H1 (cell line): ENCODE results near the gene DYNLL1. TPM values are rescaled to one million over a fixed set of nuclear protein-coding genes. Genes with fewer than 3 reads are reported as not detected.

Source experiments
- CTCF ChIA-PET: fragments of 300-600 bp; sonication (Branson Sonifier 250); formaldehyde crosslinking; loops from one replicate; lab custom pipeline; 2021; ENCODE audit not compliant: partially characterized antibody; lab: Charles Lee
- POLR2A ChIA-PET: fragments of 300-600 bp; sonication (Branson Sonifier 250); formaldehyde crosslinking; loops from one replicate; lab custom pipeline; 2021; ENCODE audit warnings: inconsistent platforms; ENCODE audit not compliant: partially characterized antibody; lab: Charles Lee
- DNase-seq, 2 experiments: peaks; one replicate each; pipeline versions ENCODE4 v3.0.0 to v3.0.0-alpha.2; 2010 to 2022; ENCODE audit warnings: low spot score in 2 of 2, low read depth in 1 of 2, mixed read lengths in 1 of 2
- FAIRE-seq: peaks from 2 replicates; lab custom pipeline; 2011; peaks lifted over from hg19 to GRCh38; lab: Jason Lieb, UNC
- H2AFZ ChIP-seq: 2 replicates; pipeline ENCODE4 v1.8.1; 2012; ENCODE audit warnings: low read length, inconsistent platforms
- H2AK5ac ChIP-seq: 2 replicates; pipeline ENCODE4 v1.6.1; 2013; ENCODE audit warnings: low read depth, low read length
- H2BK120ac ChIP-seq: replicated peaks from 2 replicates; pipeline ENCODE3; 2013; ENCODE audit warnings: low read depth, low read length, inconsistent platforms
- H2BK12ac ChIP-seq: 2 replicates; pipeline ENCODE4 v1.6.1; 2013; ENCODE audit warnings: low read depth, low read length
- H2BK15ac ChIP-seq: 2 replicates; pipeline ENCODE4 v1.6.1; 2013; ENCODE audit warnings: low read length
- H2BK20ac ChIP-seq: 2 replicates; pipeline ENCODE4 v1.6.1; 2013; ENCODE audit warnings: low read length
- H2BK5ac ChIP-seq: 2 replicates; pipeline ENCODE4 v1.6.1; 2013; ENCODE audit warnings: low read depth, low read length
- H3K14ac ChIP-seq: 2 replicates; pipeline ENCODE4 v1.6.1; 2013; ENCODE audit warnings: inconsistent platforms; ENCODE audit not compliant: insufficient read length
- H3K18ac ChIP-seq: 2 replicates; pipeline ENCODE4 v1.6.1; 2013; ENCODE audit warnings: low read length; ENCODE audit errors: extremely low read depth
- H3K23ac ChIP-seq: 2 replicates; pipeline ENCODE4 v1.6.1; 2013; ENCODE audit warnings: inconsistent platforms; ENCODE audit not compliant: insufficient read length
- H3K23me2 ChIP-seq: 2 replicates; pipeline ENCODE4 v1.6.1; 2013; ENCODE audit warnings: low read depth, low read length
- H3K27ac ChIP-seq: 2 replicates; pipeline ENCODE4 v1.6.1; 2011; ENCODE audit warnings: low read depth, low read length, inconsistent platforms
- H3K27me3 ChIP-seq, 4 experiments: replicated peaks in 1 of 4; 1 replicate in 1 of 4; 2 replicates in 3 of 4; pipeline versions ENCODE4 v1.6.1 to v1.8.1; 2011 to 2013; ENCODE audit warnings: low read length in 3 of 4, mild to moderate bottlenecking in 3 of 4, inconsistent platforms in 2 of 4, mixed read lengths in 2 of 4, moderate library complexity in 1 of 4; ENCODE audit not compliant: control insufficient read depth in 3 of 4, insufficient read depth in 3 of 4; ENCODE audit errors: extremely low read depth in 1 of 4
- H3K36me3 ChIP-seq, 4 experiments: 2 replicates each; pipeline versions ENCODE4 v1.6.1 to v1.8.1; 2011 to 2013; ENCODE audit warnings: mild to moderate bottlenecking in 4 of 4, low read length in 3 of 4, moderate library complexity in 2 of 4, control low read depth in 1 of 4, inconsistent platforms in 1 of 4; ENCODE audit not compliant: insufficient read depth in 4 of 4, control insufficient read depth in 2 of 4
- H3K4ac ChIP-seq: replicated peaks from 2 replicates; pipeline ENCODE3; 2013; ENCODE audit warnings: low read length, low read depth, mixed read lengths, inconsistent platforms; ENCODE audit not compliant: insufficient read length
- H3K4me1 ChIP-seq, 4 experiments: replicated peaks in 1 of 4; 1 replicate in 1 of 4; 2 replicates in 3 of 4; pipeline versions ENCODE4 v1.6.1 to v1.8.1; 2011 to 2013; ENCODE audit warnings: low read length in 3 of 4, inconsistent platforms in 2 of 4, mixed read lengths in 1 of 4; ENCODE audit not compliant: insufficient read depth in 4 of 4, control insufficient read depth in 3 of 4
- H3K4me2 ChIP-seq, 2 experiments: 2 replicates each; pipeline versions ENCODE4 v1.6.1 to v1.8.1; 2011 to 2013; ENCODE audit warnings: low read depth in 2 of 2, low read length in 2 of 2, control low read depth in 1 of 2, inconsistent platforms in 1 of 2, mild to moderate bottlenecking in 1 of 2; ENCODE audit not compliant: insufficient read depth in 1 of 2
- H3K4me3 ChIP-seq, 4 experiments: fragments of 200-600, 300-600 bp in 1 of 4; sonication (generic), shearing (Covaris generic), sonication (Bioruptor Twin) in 1 of 4; 2 replicates each; pipeline versions ENCODE4 v1.5.1 to v1.8.1; 2011 to 2016; ENCODE audit warnings: low read length in 4 of 4, low read depth in 3 of 4, control low read depth in 2 of 4, inconsistent platforms in 2 of 4, mild to moderate bottlenecking in 2 of 4, mixed read lengths in 1 of 4, moderate library complexity in 1 of 4; ENCODE audit not compliant: insufficient read depth in 2 of 4; ENCODE audit errors: extremely low read depth in 1 of 4
- H3K56ac ChIP-seq: replicated peaks from 2 replicates; pipeline ENCODE3; 2013; ENCODE audit warnings: low read depth, mild to moderate bottlenecking, mixed read lengths, low read length, inconsistent platforms; ENCODE audit not compliant: insufficient read length
- H3K79me1 ChIP-seq: 2 replicates; pipeline ENCODE4 v1.6.1; 2013; ENCODE audit warnings: low read depth, low read length, control low read depth
- H3K79me2 ChIP-seq, 2 experiments: 2 replicates each; pipeline versions ENCODE4 v1.6.1 to v1.8.1; 2012 to 2013; ENCODE audit warnings: low read length in 2 of 2, mild to moderate bottlenecking in 2 of 2, inconsistent platforms in 1 of 2; ENCODE audit not compliant: insufficient read depth in 2 of 2, control insufficient read depth in 1 of 2
- H3K9ac ChIP-seq, 4 experiments: replicated peaks in 1 of 4; 1 replicate in 1 of 4; 2 replicates in 3 of 4; pipeline versions ENCODE4 v1.6.1 to v1.8.1; 2011 to 2013; ENCODE audit warnings: low read depth in 3 of 4, low read length in 3 of 4, control low read depth in 2 of 4, mild to moderate bottlenecking in 2 of 4, moderate library complexity in 2 of 4, inconsistent platforms in 1 of 4; ENCODE audit errors: extremely low read depth in 1 of 4
- H3K9me3 ChIP-seq, 2 experiments: 2 replicates each; pipeline versions ENCODE4 v1.6.1 to v1.8.1; 2012 to 2013; ENCODE audit warnings: mild to moderate bottlenecking in 2 of 2, moderate library complexity in 2 of 2, control low read depth in 1 of 2, inconsistent platforms in 1 of 2, low read depth in 1 of 2, low read length in 1 of 2, mixed read lengths in 1 of 2; ENCODE audit not compliant: insufficient read depth in 2 of 2
- H4K20me1 ChIP-seq, 2 experiments: replicated peaks in 1 of 2; 2 replicates each; pipeline versions ENCODE3 to v1.8.1; 2011 to 2013; ENCODE audit warnings: inconsistent platforms in 2 of 2, low read length in 2 of 2, mild to moderate bottlenecking in 1 of 2; ENCODE audit not compliant: insufficient read depth in 2 of 2, control insufficient read depth in 1 of 2
- H4K5ac ChIP-seq: 2 replicates; pipeline ENCODE4 v1.6.1; 2013; ENCODE audit warnings: low read length, low read depth, mixed read lengths, inconsistent platforms; ENCODE audit not compliant: insufficient read length
- H4K8ac ChIP-seq: 2 replicates; pipeline ENCODE4 v1.8.0; 2013; ENCODE audit warnings: mild to moderate bottlenecking, moderate library complexity, low read length, inconsistent platforms; ENCODE audit not compliant: insufficient read depth; ENCODE audit errors: extremely low read depth
- H4K91ac ChIP-seq: replicated peaks from 2 replicates; pipeline ENCODE3; 2013; ENCODE audit warnings: low read length, mixed read lengths, inconsistent platforms; ENCODE audit not compliant: insufficient read length
- GABPA ChIP-seq: IDR thresholded peaks from 2 replicates; pipeline ENCODE4 v1.6.1; 2011; ENCODE audit warnings: mild to moderate bottlenecking, low read length, moderate library complexity, borderline replicate concordance; ENCODE audit not compliant: insufficient read depth
- GTF2F1 ChIP-seq: IDR thresholded peaks from 2 replicates; pipeline ENCODE4 v1.6.1; 2012; ENCODE audit warnings: low read depth, low read length, improper control_type of control experiment, borderline replicate concordance
- MAFK ChIP-seq: IDR thresholded peaks from 2 replicates; pipeline ENCODE4 v1.6.1; 2012; ENCODE audit warnings: low read depth, mild to moderate bottlenecking, improper control_type of control experiment, low read length
- RAD21 ChIP-seq, 2 experiments: IDR thresholded peaks in 1 of 2; conservative IDR thresholded peaks in 1 of 2; 2 replicates each; pipeline ENCODE4 v1.6.1; 2011; ENCODE audit warnings: low read depth in 2 of 2, low read length in 2 of 2, improper control_type of control experiment in 1 of 2, inconsistent platforms in 1 of 2, mild to moderate bottlenecking in 1 of 2, moderate library complexity in 1 of 2
- SP1 ChIP-seq: IDR thresholded peaks from 2 replicates; pipeline ENCODE4 v1.6.1; 2011; ENCODE audit warnings: low read depth, low read length
- TCF12 ChIP-seq: IDR thresholded peaks from 2 replicates; pipeline ENCODE4 v1.6.1; 2011; ENCODE audit warnings: low read depth, mild to moderate bottlenecking, low read length
- WGBS, 2 experiments: shearing (Covaris generic) in 1 of 2; methylation state at CpG; one replicate each; pipeline versions ENCODE4 v1.1.6 to v1.1.7; 2013 to 2015; ENCODE audit warnings: low lambda C conversion rate in 2 of 2, mixed read lengths in 2 of 2, inconsistent platforms in 1 of 2, low coverage in 1 of 2, missing lambda C conversion rate in 1 of 2; ENCODE audit not compliant: insufficient replicate concordance in 2 of 2, insufficient coverage in 1 of 2, insufficient read length in 1 of 2; ENCODE audit errors: extremely low coverage in 1 of 2, missing lambda C conversion rate in 1 of 2; 5-methylcytosine and 5-hydroxymethylcytosine counted together
- polyA plus RNA-seq, 7 experiments: library from polyadenylated mRNA; depleted of rRNA in 3 of 7; stranded (reverse) in 5 of 7; unstranded in 2 of 7; fragments of >200 nt in 5 of 7; fragments of 200-250 nt in 2 of 7; gene quantifications; 1 replicate in 5 of 7; 2 replicates in 1 of 7; 4 replicates in 1 of 7; pipeline versions ENCODE4 v1.2.1 to v1.2.3, GENCODE V29; 2011 to 2013; ENCODE audit warnings: missing spikeins in 2 of 7, mixed read lengths in 2 of 7
- total RNA-seq: library from RNA; stranded (reverse); fragmentation: NEBNext Ultra II Directional; extraction: Animal tissue kit (Norgen Biotek cat#: 25700); gene quantifications from 2 replicates; pipeline ENCODE4 v1.2.1, GENCODE V29; 2021

The DYNLL1 gene
- total and polyA plus RNA-seq, 2 of the 8 experiments (the other 6 are each of a cell fraction or from before 2014, with no cell fraction given), result 423 to 488 TPM

GRCh38 chr12:120514002-120514401 is 18.1 kb downstream of the DYNLL1 start:
- H4K20me1 ChIP-seq, result no peaks in the 10 kb centered on the region
- H3K36me3 ChIP-seq, result peaks cover 8 to 45% (median 23%) of the 10 kb centered on the region in 4 experiments; a peak in 7 of 8 replicates
- TF ChIP-seq TCF12 (no peak), GABPA (no peak), SP1 (no peak), GTF2F1 (no peak), RAD21 (IDR thresholded peaks at IDR 0.05 in 1 of 2, conservative IDR thresholded peaks at IDR 0.05 in 1 of 2; ENCODE audit: low read depth in 2 of 2, low read length in 2 of 2) (no peak), MAFK (no peak)
- H3K56ac ChIP-seq, result no peak overlapping the region
- no peak overlapping the region for H4K5ac ChIP-seq
- no peak overlapping the region for H4K8ac ChIP-seq
- H2BK12ac ChIP-seq, result no peak overlapping the region
- no peak overlapping the region for H3K4me3 ChIP-seq
- H3K27me3 ChIP-seq, result no peaks in the 10 kb centered on the region
- FAIRE-seq (no peak), DNase-seq (no peak)
- H3K23me2 ChIP-seq, result no peaks in the 10 kb centered on the region
- H2AFZ ChIP-seq, result no peak overlapping the region
- no peak overlapping the region for H3K4me2 ChIP-seq
- POLR2A ChIA-PET, result interaction anchor here (1.3 to 5.1 kb wide), 6 partner anchors 10 to 47 kb away, joined by 3 to 31 read pairs (median 6); partner anchors contain the start of gene DYNLL1
- no peak overlapping the region for H2BK120ac ChIP-seq
- H3K4me1 ChIP-seq, result no peaks in the 10 kb centered on the region
- CTCF ChIA-PET, result interaction anchor here (1.4 to 1.5 kb wide), 2 partner anchors 10 to 57 kb away, joined by 3 read pairs; no protein-coding TSS in a partner anchor
- no peak overlapping the region for H2AK5ac ChIP-seq
- H3K14ac ChIP-seq, result no peak overlapping the region
- 92% methylated on average over 7 of the region's 7 CpGs; no CpG with 5 or more reads in 1 of the 2 experiments for whole genome bisulfite sequencing, 2 experiments
- H2BK20ac ChIP-seq, result no peak overlapping the region
- H2BK5ac ChIP-seq, result no peak overlapping the region
- no peak overlapping the region for H2BK15ac ChIP-seq
- no peaks in the 10 kb centered on the region for H3K79me2 ChIP-seq
- H3K4ac ChIP-seq, result no peak overlapping the region
- H3K9ac ChIP-seq, result no peak overlapping the region
- no peak overlapping the region for H3K18ac ChIP-seq
- H3K27ac ChIP-seq, result no peak overlapping the region
- H3K79me1 ChIP-seq, result 0 out of 2 replicates have a peak, but pooled peaks cover 2% of the 10 kb centered on the region
- H4K91ac ChIP-seq, result no peak overlapping the region
- no peak overlapping the region for H3K23ac ChIP-seq
- no peaks in the 10 kb centered on the region for H3K9me3 ChIP-seq
